GM19099 (cell line): ENCODE data around the gene CRYBG1.

ENCODE experiments used
- POLR2A ChIP-seq: IDR thresholded peaks from 3 replicates; pipeline ENCODE4 v1.6.1; 2011; ENCODE audit warnings: low read depth; ENCODE audit not compliant: insufficient read length; ENCODE audit errors: extremely low read depth

Gene CRYBG1

GRCh38 chr6:106430466-106430865 is 69.9 kb downstream of the CRYBG1 start:
- no peak for TF ChIP-seq POLR2A

- TF ChIP-seq POLR2A = no peak
Observed at GRCh38 chr6:106431405-106431804, 70.9 kb downstream of the CRYBG1 start.

GRCh38 chr6:106431972-106432371 is 71.5 kb downstream of the CRYBG1 start:
- no peak for TF ChIP-seq POLR2A

- TF ChIP-seq POLR2A = no peak
Observed at GRCh38 chr6:106434530-106434929, 74.0 kb downstream of the CRYBG1 start.

- TF ChIP-seq POLR2A = no peak
Observed at GRCh38 chr6:106439459-106439858, 78.9 kb downstream of the CRYBG1 start.

GRCh38 chr6:106440546-106440945 is 80.0 kb downstream of the CRYBG1 start:
- no peak for TF ChIP-seq POLR2A

GRCh38 chr6:106442395-106442794 is 81.9 kb downstream of the CRYBG1 start:
- no peak for TF ChIP-seq POLR2A

- TF ChIP-seq POLR2A = no peak
Observed at GRCh38 chr6:106444777-106445507, 84.4 kb downstream of the CRYBG1 start.

GRCh38 chr6:106445508-106445878 is 85.0 kb downstream of the CRYBG1 start:
- TF ChIP-seq POLR2A = no peak

GRCh38 chr6:106446287-106446885 is 85.9 kb downstream of the CRYBG1 start:
- TF ChIP-seq POLR2A = no peak

- no peak for TF ChIP-seq POLR2A
Observed at GRCh38 chr6:106446983-106447382, 86.5 kb downstream of the CRYBG1 start.

- TF ChIP-seq POLR2A = peak; percentile 45
Observed at GRCh38 chr6:106448000-106448426, 87.5 kb downstream of the CRYBG1 start.

GRCh38 chr6:106450653-106451052 is 90.1 kb downstream of the CRYBG1 start:
- no peak for TF ChIP-seq POLR2A

GRCh38 chr6:106451439-106451838 is 90.9 kb downstream of the CRYBG1 start:
- TF ChIP-seq POLR2A = no peak

- no peak for TF ChIP-seq POLR2A
Observed at GRCh38 chr6:106452628-106453027, 92.1 kb downstream of the CRYBG1 start.

- no peak for TF ChIP-seq POLR2A
Observed at GRCh38 chr6:106453756-106454367, 93.3 kb downstream of the CRYBG1 start.
